A549 (cell line): ENCODE data around the gene LRRC45. TPM values are rescaled to one million over a fixed set of nuclear protein-coding genes. Genes with fewer than 3 reads are reported as not detected.

Experiments
- ATAC-seq, 2 experiments: fragments of 200-7000 bp in 1 of 2; fragments of >200 bp in 1 of 2; cut with Nextera tagmentation in 1 of 2; cut with Tn5 transposase in 1 of 2; 3 replicates each; pipeline versions ENCODE4 v1.8.0 to v1.9.1; 2018 to 2020; ENCODE audit warnings: mild to moderate bottlenecking in 1 of 2, moderate library complexity in 1 of 2
- CTCF ChIA-PET: fragments of 300-600 bp; sonication (Branson Sonifier 250); formaldehyde crosslinking; extraction: SDS; loops from one replicate; lab custom pipeline; 2021; ENCODE audit warnings: antibody characterized with exemption, inconsistent platforms; lab: Yijun Ruan, JAX
- POLR2A ChIA-PET: fragments of 350-600 bp; formaldehyde crosslinking; extraction: SDS; loops from one replicate; lab custom pipeline; 2021; ENCODE audit warnings: antibody characterized with exemption, inconsistent platforms; lab: Yijun Ruan, JAX
- DNase-seq, 2 experiments: peaks; one replicate each; pipeline versions ENCODE4 v3.0.0 to v3.0.0-alpha.2; 2011 to 2016; ENCODE audit warnings: low read depth in 1 of 2, low spot score in 1 of 2
- FAIRE-seq: peaks from 2 replicates; lab custom pipeline; 2011; peaks lifted over from hg19 to GRCh38; lab: Jason Lieb, UNC
- H3K27ac ChIP-seq, 2 experiments: fragments of >200 bp; sonication (Bioruptor Twin); formaldehyde crosslinking; 3 replicates each; pipeline ENCODE4 v1.5.1; 2016 to 2017
- H3K4me1 ChIP-seq: fragments of >200 bp; sonication (Bioruptor Twin); formaldehyde crosslinking; 3 replicates; pipeline ENCODE4 v1.6.1; 2016
- H3K4me2 ChIP-seq: fragments of >200 bp; sonication (Bioruptor Twin); formaldehyde crosslinking; 3 replicates; pipeline ENCODE4 v1.6.1; 2016
- H3K4me3 ChIP-seq: fragments of >200 bp; sonication (Bioruptor Twin); formaldehyde crosslinking; 3 replicates; pipeline ENCODE4 v1.5.1; 2016
- H3K9me3 ChIP-seq: fragments of >200 bp; sonication (Bioruptor Twin); formaldehyde crosslinking; 3 replicates; pipeline ENCODE4 v1.6.1; 2016
- BHLHE40 ChIP-seq: IDR thresholded peaks from 2 replicates; pipeline ENCODE4 v1.6.1; 2012; ENCODE audit warnings: low read depth, low read length, inconsistent platforms
- CBX2 ChIP-seq: fragments of 200-600 bp; sonication (generic); IDR thresholded peaks from 2 replicates; pipeline ENCODE4 v1.6.1; 2016; ENCODE audit warnings: low read depth, mild to moderate bottlenecking, borderline replicate concordance
- CBX8 ChIP-seq: fragments of 200-600 bp; sonication (generic); IDR thresholded peaks from 2 replicates; pipeline ENCODE4 v1.6.1; 2016
- CEBPB ChIP-seq, 2 experiments: fragments of >200 bp in 1 of 2; sonication (Bioruptor Twin) in 1 of 2; formaldehyde crosslinking in 1 of 2; IDR thresholded peaks; 2 replicates each; pipeline ENCODE4 v1.6.1; 2012 to 2016
- CHD2 ChIP-seq: fragments of 150-350 bp; IDR thresholded peaks from 2 replicates; pipeline ENCODE4 v1.6.1; 2014; ENCODE audit warnings: low read length; ENCODE audit not compliant: partially characterized antibody
- CHD4 ChIP-seq: fragments of 200-600 bp; sonication (generic); IDR thresholded peaks from 2 replicates; pipeline ENCODE4 v1.6.1; 2016; ENCODE audit warnings: antibody characterized with exemption, mild to moderate bottlenecking, borderline replicate concordance
- EHF ChIP-seq: fragments of 250-450 bp; sonication (Bioruptor Pico); IDR thresholded peaks from 2 replicates; pipeline ENCODE4 v1.5.0; 2020; ENCODE audit warnings: mild to moderate bottlenecking
- HEYL ChIP-seq: fragments of 250-450 bp; sonication (Bioruptor Pico); IDR thresholded peaks from 2 replicates; pipeline ENCODE4 v1.8.0; 2021; ENCODE audit warnings: mild to moderate bottlenecking, moderate library complexity
- KDM1A ChIP-seq: fragments of 200-600 bp; sonication (generic); IDR thresholded peaks from 2 replicates; pipeline ENCODE4 v1.6.1; 2016; ENCODE audit warnings: low read depth, mild to moderate bottlenecking
- MAFK ChIP-seq: fragments of 450-650 bp; IDR thresholded peaks from 2 replicates; pipeline ENCODE4 v1.6.1; 2014; ENCODE audit not compliant: partially characterized antibody
- MAZ ChIP-seq: fragments of 150-350 bp; IDR thresholded peaks from 2 replicates; pipeline ENCODE4 v1.6.1; 2014; ENCODE audit warnings: antibody characterized with exemption, low read depth, low read length, borderline replicate concordance
- NFE2L2 ChIP-seq: fragments of 150-350 bp; conservative IDR thresholded peaks from 2 replicates; pipeline ENCODE4 v1.6.1; 2014; ENCODE audit warnings: low read length
- PHF8 ChIP-seq: fragments of 200-600 bp; sonication (generic); IDR thresholded peaks from 2 replicates; pipeline ENCODE4 v1.6.1; 2016; ENCODE audit warnings: low read depth, mild to moderate bottlenecking, antibody characterized with exemption, moderate library complexity, borderline replicate concordance
- POLR2AphosphoS2 ChIP-seq: conservative IDR thresholded peaks from 2 replicates; pipeline ENCODE4 v1.6.1; 2012; ENCODE audit warnings: low read length, improper control_type of control experiment, inconsistent platforms
- RCOR1 ChIP-seq: fragments of 150-350 bp; IDR thresholded peaks from 2 replicates; pipeline ENCODE4 v1.6.1; 2014; ENCODE audit warnings: antibody characterized with exemption, low read length, low read depth
- RFX5 ChIP-seq: fragments of 450-650 bp; IDR thresholded peaks from 2 replicates; pipeline ENCODE4 v1.7.1; 2014; ENCODE audit warnings: antibody characterized with exemption, mild to moderate bottlenecking, moderate library complexity
- SMC3 ChIP-seq: fragments of >200 bp; sonication (Bioruptor Twin); formaldehyde crosslinking; IDR thresholded peaks from 3 replicates; pipeline ENCODE4 v1.6.1; 2018; ENCODE audit warnings: inconsistent platforms
- TP53 ChIP-seq: fragments of 250-450 bp; sonication (Bioruptor Pico); IDR thresholded peaks from 2 replicates; pipeline ENCODE4 v1.5.0; 2021; ENCODE audit warnings: mild to moderate bottlenecking, moderate library complexity
- ZC3H11A ChIP-seq: fragments of 450-650 bp; IDR thresholded peaks from 2 replicates; pipeline ENCODE4 v1.6.1; 2014; ENCODE audit warnings: antibody characterized with exemption, mild to moderate bottlenecking
- WGBS: methylation state at CpG from one replicate; pipeline ENCODE4 v1.1.6; 2017; ENCODE audit errors: missing lambda C conversion rate; 5-methylcytosine and 5-hydroxymethylcytosine counted together
- polyA plus RNA-seq, 4 experiments: library from polyadenylated mRNA; depleted of rRNA in 3 of 4; stranded (reverse); fragments of >200 nt; fragmentation: RNase III in 1 of 4; extraction: RNeasy Plus Mini Kit Qiagen cat#74134 plus additional on column Dnase treatment in 1 of 4; gene quantifications; 2 replicates in 3 of 4; 3 replicates in 1 of 4; pipeline ENCODE4 v1.2.3, GENCODE V29; 2011 to 2017
- TF ChIP-seq, protein P1 (sequence below): fragments of >200 bp; sonication (Bioruptor Twin); formaldehyde crosslinking; IDR thresholded peaks from 3 replicates; pipeline ENCODE4 v1.6.1; 2016
- TF ChIP-seq, protein P2 (sequence below): fragments of 150-350 bp; IDR thresholded peaks from 2 replicates; pipeline ENCODE4 v1.6.1; 2014; ENCODE audit warnings: low read depth, mild to moderate bottlenecking, low read length
- TF ChIP-seq, protein P3 (sequence below): fragments of 250-450 bp; sonication (Bioruptor Pico); IDR thresholded peaks from 2 replicates; pipeline ENCODE4 v1.5.0; 2021; ENCODE audit warnings: mild to moderate bottlenecking, moderate library complexity, borderline replicate concordance

LRRC45 gene
- polyA plus RNA-seq, 2 of the 4 experiments (the other 2 are of a cell fraction): 6.4 to 24.5 TPM

DNA sequence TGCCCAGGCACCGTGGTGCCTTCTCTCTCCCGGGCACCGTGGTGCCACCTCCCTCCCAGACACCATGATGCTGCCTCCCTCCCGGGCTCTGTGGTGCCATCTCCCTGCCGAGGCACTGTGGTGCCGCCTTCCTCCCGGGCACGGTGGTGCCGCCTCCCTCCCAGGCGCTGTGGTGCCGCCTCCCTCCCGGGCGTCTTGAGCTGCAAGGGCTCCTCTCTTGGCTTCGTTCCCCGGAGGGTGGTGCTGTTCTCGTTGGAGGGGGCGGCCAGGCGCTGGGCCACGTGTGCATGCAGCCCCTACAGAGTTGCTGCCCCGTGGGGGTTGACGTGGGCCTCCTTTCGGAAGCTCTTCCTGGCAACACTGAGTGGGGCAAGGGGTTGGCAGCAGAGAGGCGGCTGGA is 8.7 kb upstream of the LRRC45 start (continued):
- TF ChIP-seq, protein P1, sequence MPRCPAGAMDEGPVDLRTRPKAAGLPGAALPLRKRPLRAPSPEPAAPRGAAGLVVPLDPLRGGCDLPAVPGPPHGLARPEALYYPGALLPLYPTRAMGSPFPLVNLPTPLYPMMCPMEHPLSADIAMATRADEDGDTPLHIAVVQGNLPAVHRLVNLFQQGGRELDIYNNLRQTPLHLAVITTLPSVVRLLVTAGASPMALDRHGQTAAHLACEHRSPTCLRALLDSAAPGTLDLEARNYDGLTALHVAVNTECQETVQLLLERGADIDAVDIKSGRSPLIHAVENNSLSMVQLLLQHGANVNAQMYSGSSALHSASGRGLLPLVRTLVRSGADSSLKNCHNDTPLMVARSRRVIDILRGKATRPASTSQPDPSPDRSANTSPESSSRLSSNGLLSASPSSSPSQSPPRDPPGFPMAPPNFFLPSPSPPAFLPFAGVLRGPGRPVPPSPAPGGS: no peak

DNA sequence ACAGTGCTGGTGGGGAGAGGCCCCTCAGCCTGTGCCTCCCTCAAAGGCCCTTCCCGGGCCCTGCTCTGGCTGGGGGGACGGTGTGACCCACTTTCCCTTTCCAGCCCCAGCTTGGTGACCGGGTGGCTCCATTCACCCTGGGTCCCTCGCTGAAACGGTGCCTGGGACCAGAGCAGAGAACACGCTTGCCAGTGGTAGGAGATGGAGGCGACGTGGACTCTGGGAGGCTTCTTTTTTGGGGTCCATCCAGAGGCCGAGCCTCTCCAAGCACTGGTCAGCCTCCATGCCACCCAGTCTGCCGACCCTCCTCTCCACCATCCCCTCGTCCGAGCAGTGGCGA is 8.2 kb upstream of the LRRC45 start:
- no peak for ATAC-seq
- no peak for DNase-seq
- 81% methylated on average over 13 of the region's 13 CpGs for WGBS
- H3K4me1 ChIP-seq: peaks cover 13% of the 10 kb centered on the region; the same call in 2 of the 3 replicates
- H3K27ac ChIP-seq: no peak overlapping the region
- TF ChIP-seq CHD4 (no peak), PHF8 (no peak), MAZ (no peak), RCOR1 (no peak), CHD2 (no peak), HEYL (CRISPR knock-in tag) (no peak), BHLHE40 (no peak), EHF (CRISPR knock-in tag) (no peak), POLR2AphosphoS2 (no peak), MAFK (no peak), TP53 (CRISPR knock-in tag) (no peak), SMC3 (no peak), RFX5 (no peak)
- TF ChIP-seq, protein P2, sequence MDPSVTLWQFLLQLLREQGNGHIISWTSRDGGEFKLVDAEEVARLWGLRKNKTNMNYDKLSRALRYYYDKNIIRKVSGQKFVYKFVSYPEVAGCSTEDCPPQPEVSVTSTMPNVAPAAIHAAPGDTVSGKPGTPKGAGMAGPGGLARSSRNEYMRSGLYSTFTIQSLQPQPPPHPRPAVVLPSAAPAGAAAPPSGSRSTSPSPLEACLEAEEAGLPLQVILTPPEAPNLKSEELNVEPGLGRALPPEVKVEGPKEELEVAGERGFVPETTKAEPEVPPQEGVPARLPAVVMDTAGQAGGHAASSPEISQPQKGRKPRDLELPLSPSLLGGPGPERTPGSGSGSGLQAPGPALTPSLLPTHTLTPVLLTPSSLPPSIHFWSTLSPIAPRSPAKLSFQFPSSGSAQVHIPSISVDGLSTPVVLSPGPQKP: no peak
- TF ChIP-seq, protein P1: no peak
- CTCF ChIA-PET: interaction anchor here (1.2 to 33.2 kb wide), 7 partner anchors 11 to 140 kb away, joined by 3 to 794 read pairs (median 4); partner anchors contain the start of genes NOTUM and RAC3
- no peak overlapping the region for H3K4me3 ChIP-seq
- FAIRE-seq: no peak
- no peaks in the 10 kb centered on the region for H3K9me3 ChIP-seq
- POLR2A ChIA-PET: no interaction called here
- H3K4me2 ChIP-seq: no peak overlapping the region

DNA sequence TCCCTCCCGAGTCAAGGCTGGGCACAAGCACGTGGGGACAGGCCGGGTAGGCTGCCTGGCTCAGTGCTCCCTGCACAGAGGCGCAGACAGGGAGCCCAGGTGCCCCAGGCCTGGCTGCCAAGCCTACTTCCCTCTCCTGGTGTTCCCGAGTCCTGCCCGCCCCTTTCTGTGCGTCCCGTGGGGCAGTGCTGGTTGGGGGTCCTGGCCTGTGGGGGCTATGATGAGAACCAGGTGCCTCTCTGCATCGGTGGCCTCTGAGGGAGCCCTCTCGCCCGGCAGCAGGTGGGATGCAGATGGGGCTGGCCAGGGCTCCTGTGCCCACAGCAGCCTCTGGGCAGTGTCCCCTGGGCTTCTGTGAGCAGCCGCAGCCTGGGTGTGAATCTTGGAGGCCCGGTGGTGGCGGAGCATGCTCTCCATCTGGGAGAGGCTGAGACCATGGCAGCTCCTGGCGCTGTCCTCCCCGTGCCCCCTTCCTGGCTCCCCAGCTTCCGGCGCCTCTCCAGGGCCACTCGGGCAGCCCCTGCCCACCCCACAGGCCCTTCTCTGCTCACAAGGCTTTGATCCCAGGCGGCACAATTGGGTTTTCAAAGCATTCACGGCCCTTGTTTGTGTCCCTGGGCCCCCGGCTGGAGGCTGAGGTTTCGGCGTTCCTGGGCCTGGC is 7.7 kb upstream of the LRRC45 start:
- ATAC-seq (no peak), FAIRE-seq (no peak), DNase-seq (no peak)
- TF ChIP-seq, protein P3, sequence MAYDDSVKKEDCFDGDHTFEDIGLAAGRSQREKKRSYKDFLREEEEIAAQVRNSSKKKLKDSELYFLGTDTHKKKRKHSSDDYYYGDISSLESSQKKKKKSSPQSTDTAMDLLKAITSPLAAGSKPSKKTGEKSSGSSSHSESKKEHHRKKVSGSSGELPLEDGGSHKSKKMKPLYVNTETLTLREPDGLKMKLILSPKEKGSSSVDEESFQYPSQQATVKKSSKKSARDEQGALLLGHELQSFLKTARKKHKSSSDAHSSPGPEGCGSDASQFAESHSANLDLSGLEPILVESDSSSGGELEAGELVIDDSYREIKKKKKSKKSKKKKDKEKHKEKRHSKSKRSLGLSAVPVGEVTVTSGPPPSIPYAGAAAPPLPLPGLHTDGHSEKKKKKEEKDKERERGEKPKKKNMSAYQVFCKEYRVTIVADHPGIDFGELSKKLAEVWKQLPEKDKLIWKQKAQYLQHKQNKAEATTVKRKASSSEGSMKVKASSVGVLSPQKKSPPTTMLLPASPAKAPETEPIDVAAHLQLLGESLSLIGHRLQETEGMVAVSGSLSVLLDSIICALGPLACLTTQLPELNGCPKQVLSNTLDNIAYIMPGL: no peak
- no peak for TF ChIP-seq RCOR1
- no peak for TF ChIP-seq KDM1A
- no peak for TF ChIP-seq CEBPB (IDR thresholded peaks at IDR 0.05)
- TF ChIP-seq ZC3H11A: no peak
- TF ChIP-seq CBX2: no peak
- no peak for TF ChIP-seq NFE2L2
- TF ChIP-seq EHF (CRISPR knock-in tag): no peak
- no peak for TF ChIP-seq CBX8
- Histone ChIP-seq H3K4me1 (peaks cover 17% of the 10 kb centered on the region; the same call in 2 of the 3 replicates), H3K27ac (no peak overlapping the region), H3K4me3 (no peak overlapping the region), H3K4me2 (no peak overlapping the region), H3K9me3 (no peaks in the 10 kb centered on the region)
- CTCF ChIA-PET: interaction anchor here (1.0 to 33.2 kb wide), 13 partner anchors 8 to 139 kb away, joined by 3 to 794 read pairs (median 5); partner anchors contain the start of genes MAFG, NOTUM, PYCR1 and RAC3
- POLR2A ChIA-PET: no interaction called here
- WGBS: 87% methylated on average over 23 of the region's 24 CpGs
